Measurements from ENCODE around the gene SLC35B1.
A peak's percentile ranks its signal among the peaks of the same experiment; 100 is the strongest.
"Not testable (repeated sequence)": the region's sequence is repeated elsewhere in the genome, so short reads cannot be mapped to it uniquely, and the experiment has no call there.

The SLC35B1 gene

GRCh38 chr17:49699966-49700575 is 7.7 kb downstream of the SLC35B1 start:
- no peak for DNase-seq (ENCODE audit: low read depth)

- no peak for DNase-seq (ENCODE audit: low read depth)
Observed at GRCh38 chr17:49698005-49698404, 9.8 kb downstream of the SLC35B1 start.

- no peak for DNase-seq (ENCODE audit: low read depth)
Observed at GRCh38 chr17:49696233-49696761, 11.5 kb downstream of the SLC35B1 start.

- DNase-seq (ENCODE audit: low read depth): no peak
Observed at GRCh38 chr17:49695698-49696232, 12.0 kb downstream of the SLC35B1 start.

GRCh38 chr17:49694847-49695697 is 12.7 kb downstream of the SLC35B1 start:
- DNase-seq (ENCODE audit: low read depth): peak; percentile 54

GRCh38 chr17:49692751-49693150 is 15.0 kb downstream of the SLC35B1 start:
- DNase-seq (ENCODE audit: low read depth): no peak

- DNase-seq (ENCODE audit: low read depth): no peak
Observed at GRCh38 chr17:49691677-49692191, 16.0 kb downstream of the SLC35B1 start.

- no peak for DNase-seq (ENCODE audit: low read depth)
Observed at GRCh38 chr17:49691086-49691676, 16.6 kb downstream of the SLC35B1 start.

- DNase-seq (ENCODE audit: low read depth): no peak
Observed at GRCh38 chr17:49690256-49690655, 17.5 kb downstream of the SLC35B1 start.

- no peak for DNase-seq (ENCODE audit: low read depth)
Observed at GRCh38 chr17:49688848-49689247, 18.9 kb downstream of the SLC35B1 start.

GRCh38 chr17:49687878-49688491 is 19.8 kb downstream of the SLC35B1 start:
- DNase-seq (ENCODE audit: low read depth): no peak

- DNase-seq (ENCODE audit: low read depth): no peak
Observed at GRCh38 chr17:49681106-49681979, 26.4 kb downstream of the SLC35B1 start.

GRCh38 chr17:49680314-49680713 is 27.4 kb downstream of the SLC35B1 start:
- no peak for DNase-seq (ENCODE audit: low read depth)

GRCh38 chr17:49677933-49678847 is 29.6 kb downstream of the SLC35B1 start, which contains the start of gene SPOP:
TSS of gene SPOP (minus strand) at chr17:49678097. CDS start at chr17:49622810, 55,287 bp downstream.
- peak; percentile 94 for DNase-seq (ENCODE audit: low read depth)

GRCh38 chr17:49677134-49677932 is 30.4 kb downstream of the SLC35B1 start:
- peak; percentile 96 for DNase-seq (ENCODE audit: low read depth)

- DNase-seq (ENCODE audit: low read depth): no peak
Observed at GRCh38 chr17:49676276-49676868, 31.4 kb downstream of the SLC35B1 start.

GRCh38 chr17:49674507-49674906 is 33.3 kb downstream of the SLC35B1 start:
- no peak for DNase-seq (ENCODE audit: low read depth)

- not testable (repeated sequence) for DNase-seq (ENCODE audit: low read depth)
Observed at GRCh38 chr17:49673679-49674078, 34.1 kb downstream of the SLC35B1 start.

All from stimulated activated CD8-positive, alpha-beta memory T cell treated with anti-CD3 and anti-CD28 coated beads, Interleukin-15, amount 100 ng/mL, for 24 hours (primary cell).